Ascending aorta (tissue), 2 donors: ENCODE data around the gene DCC. TPM values are rescaled to one million over a fixed set of nuclear protein-coding genes. Genes with fewer than 3 reads are reported as not detected.

Experiments
- DNase-seq, 2 donors: peaks; one replicate each; pipeline ENCODE4 v3.0.0-alpha.2; 2019; ENCODE audit warnings: low spot score in 2 of 2
- H3K27ac ChIP-seq, 2 donors: fragments of 200-600 bp; sonication (generic); one replicate each; pipeline ENCODE4 v1.5.1; 2016 to 2017; ENCODE audit warnings: mild to moderate bottlenecking in 1 of 2
- H3K27me3 ChIP-seq: fragments of 200-600 bp; sonication (generic); one replicate; pipeline ENCODE4 v1.5.1; 2017
- H3K36me3 ChIP-seq, 2 donors: fragments of 200-600 bp; sonication (generic); one replicate each; pipeline ENCODE4 v1.5.1; 2016
- H3K4me1 ChIP-seq, 2 donors: fragments of 200-600 bp; sonication (generic); one replicate each; pipeline ENCODE4 v1.5.1; 2016 to 2017; ENCODE audit warnings: mild to moderate bottlenecking in 1 of 2
- H3K4me3 ChIP-seq, 2 donors: fragments of 200-600 bp; sonication (generic); one replicate each; pipeline ENCODE4 v1.5.1; 2016 to 2017; ENCODE audit warnings: mild to moderate bottlenecking in 1 of 2
- H3K9me3 ChIP-seq, 2 donors: fragments of 200-600 bp; sonication (generic); one replicate each; pipeline ENCODE4 v1.5.1; 2016
- intact Hi-C: fragments of 100-400 bp; cut with DNase I; formaldehyde crosslinking; loops from one replicate; pipeline ENCODE4 v1.15.1; 2023
- total RNA-seq: library from RNA; depleted of rRNA; stranded (reverse); fragments of >200 nt; gene quantifications from one replicate; pipeline ENCODE4 v1.1.0, GENCODE V29; 2016
- TF ChIP-seq, protein P1 (sequence below), 3 experiments: fragments of 200-600 bp in 2 of 3; fragments of 450-650 bp in 1 of 3; sonication (generic) in 2 of 3; IDR thresholded peaks; one replicate each; pipeline ENCODE4 v1.5.1; 2016 to 2019; ENCODE audit warnings: antibody characterized with exemption in 3 of 3, mild to moderate bottlenecking in 1 of 3, moderate library complexity in 1 of 3

DCC gene
- total RNA-seq, 1 donor from 2014 or later, result not detected

DNA sequence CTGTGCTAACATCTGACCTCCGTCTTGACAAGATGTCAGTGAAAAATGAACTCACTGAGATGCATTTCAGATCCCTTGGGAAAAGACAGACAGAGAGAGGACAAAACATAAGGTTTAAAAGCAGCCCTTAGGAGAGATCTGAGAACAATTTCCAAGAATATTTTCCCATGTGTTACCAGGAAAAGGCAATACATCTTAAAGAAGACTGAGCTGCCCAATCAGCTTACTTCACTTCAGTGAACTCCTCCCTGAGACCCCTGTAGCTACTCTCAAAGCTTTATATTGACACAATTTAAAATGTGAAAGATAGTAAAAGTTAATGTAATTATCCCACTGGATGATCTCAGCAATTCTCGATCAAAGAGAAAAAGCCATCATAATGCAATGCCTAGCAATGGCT, 505.0 kb downstream of the DCC start:
- no peak for DNase-seq
- no peaks in the 10 kb centered on the region for H3K27me3 ChIP-seq
- no peaks in the 10 kb centered on the region for H3K4me1 ChIP-seq
- H3K9me3 ChIP-seq, result no peaks in the 10 kb centered on the region
- TF ChIP-seq, protein P1, sequence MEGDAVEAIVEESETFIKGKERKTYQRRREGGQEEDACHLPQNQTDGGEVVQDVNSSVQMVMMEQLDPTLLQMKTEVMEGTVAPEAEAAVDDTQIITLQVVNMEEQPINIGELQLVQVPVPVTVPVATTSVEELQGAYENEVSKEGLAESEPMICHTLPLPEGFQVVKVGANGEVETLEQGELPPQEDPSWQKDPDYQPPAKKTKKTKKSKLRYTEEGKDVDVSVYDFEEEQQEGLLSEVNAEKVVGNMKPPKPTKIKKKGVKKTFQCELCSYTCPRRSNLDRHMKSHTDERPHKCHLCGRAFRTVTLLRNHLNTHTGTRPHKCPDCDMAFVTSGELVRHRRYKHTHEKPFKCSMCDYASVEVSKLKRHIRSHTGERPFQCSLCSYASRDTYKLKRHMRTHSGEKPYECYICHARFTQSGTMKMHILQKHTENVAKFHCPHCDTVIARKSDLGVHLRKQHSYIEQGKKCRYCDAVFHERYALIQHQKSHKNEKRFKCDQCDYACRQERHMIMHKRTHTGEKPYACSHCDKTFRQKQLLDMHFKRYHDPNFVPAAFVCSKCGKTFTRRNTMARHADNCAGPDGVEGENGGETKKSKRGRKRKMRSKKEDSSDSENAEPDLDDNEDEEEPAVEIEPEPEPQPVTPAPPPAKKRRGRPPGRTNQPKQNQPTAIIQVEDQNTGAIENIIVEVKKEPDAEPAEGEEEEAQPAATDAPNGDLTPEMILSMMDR (IDR thresholded peaks at IDR 0.05), result no peak
- no peak overlapping the region for H3K27ac ChIP-seq
- no peak overlapping the region for H3K4me3 ChIP-seq
- no peaks in the 10 kb centered on the region for H3K36me3 ChIP-seq
- intact Hi-C loops, result no loop called here

DNA sequence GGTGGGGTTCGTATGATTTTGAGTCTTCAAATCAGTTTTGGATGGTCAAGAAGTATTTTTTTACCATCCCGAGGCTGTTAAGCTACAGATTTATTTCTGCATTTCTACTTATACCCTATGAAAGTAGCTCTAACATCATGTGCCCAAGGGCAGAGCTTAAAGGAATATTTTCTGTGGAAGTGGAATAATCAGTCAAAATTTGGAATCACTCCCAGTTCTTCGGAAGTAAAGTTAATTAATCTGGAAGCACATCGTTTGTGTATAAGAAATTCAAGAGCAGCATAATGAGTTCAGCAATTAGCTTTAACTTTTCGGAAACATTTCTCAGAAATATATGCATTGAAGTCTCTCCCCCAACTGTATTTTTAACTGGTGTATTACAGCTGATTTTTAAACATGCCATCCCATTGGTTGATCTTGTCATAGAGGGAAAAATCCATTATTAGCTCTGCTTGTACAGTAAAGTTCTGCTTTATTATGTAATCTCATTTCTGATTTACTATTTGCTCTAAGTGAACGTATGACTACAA, 510.1 kb downstream of the DCC start:
- Histone ChIP-seq H3K4me3 (no peak overlapping the region), H3K36me3 (no peaks in the 10 kb centered on the region), H3K27ac (no peak overlapping the region), H3K4me1 (no peaks in the 10 kb centered on the region), H3K27me3 (no peaks in the 10 kb centered on the region), H3K9me3 (no peaks in the 10 kb centered on the region)
- intact Hi-C loops, result no loop called here
- TF ChIP-seq, protein P1 (IDR thresholded peaks at IDR 0.05), result no peak
- DNase-seq, result no peak

DNA sequence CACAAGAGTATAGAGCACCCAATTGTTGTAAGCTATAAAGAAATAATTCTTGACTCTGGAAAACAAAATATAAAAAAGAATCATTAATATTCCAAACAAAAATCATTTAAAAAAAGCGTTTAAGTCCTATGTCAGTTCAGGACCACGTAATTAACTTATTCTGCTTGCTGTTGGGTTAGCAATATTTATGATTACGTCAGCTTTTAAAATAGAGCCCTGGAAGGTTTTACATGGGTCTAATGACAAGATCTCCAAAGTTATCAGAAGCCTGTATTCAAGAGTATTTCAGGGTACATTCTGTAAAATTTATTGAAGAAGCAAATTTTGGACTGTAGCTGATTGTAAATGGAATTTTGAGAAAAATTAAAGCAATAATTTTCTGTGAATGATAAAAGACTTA, 521.6 kb downstream of the DCC start:
- Histone ChIP-seq H3K9me3 (no peaks in the 10 kb centered on the region), H3K4me1 (no peaks in the 10 kb centered on the region), H3K36me3 (no peaks in the 10 kb centered on the region), H3K27me3 (no peaks in the 10 kb centered on the region), H3K27ac (no peak overlapping the region), H3K4me3 (no peak overlapping the region)
- intact Hi-C loops, result no loop called here
- TF ChIP-seq, protein P1 (IDR thresholded peaks at IDR 0.05), result no peak
- DNase-seq, result no peak

DNA sequence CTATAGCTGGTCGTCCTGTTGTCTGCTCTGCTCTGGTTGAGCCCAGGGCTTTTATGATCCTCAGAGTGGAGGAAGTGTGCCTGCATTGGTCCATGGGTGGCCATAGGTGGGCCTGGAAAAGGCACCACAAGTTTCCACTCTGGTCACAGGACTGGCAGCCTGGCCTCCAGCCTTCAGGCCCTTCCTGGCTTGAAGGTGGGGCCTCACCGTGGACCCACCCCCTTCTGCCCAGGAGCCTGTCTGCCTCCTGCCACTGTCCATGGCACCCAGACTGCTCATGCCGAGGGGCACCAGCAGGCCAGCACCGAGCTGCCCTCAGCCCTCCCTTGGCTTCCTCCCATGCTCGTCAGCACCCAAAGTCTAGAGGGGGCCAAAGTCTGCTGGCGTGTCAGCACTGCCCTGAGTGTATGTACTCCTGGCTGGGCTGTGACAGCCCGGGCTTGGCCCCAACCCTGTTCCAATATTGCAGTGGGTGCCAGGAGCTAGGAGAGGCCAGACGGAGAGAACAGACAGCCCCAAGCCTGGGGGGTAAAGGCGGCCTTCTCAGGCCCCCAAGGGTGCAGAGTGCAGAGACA, 529.4 kb downstream of the DCC start:
- H3K4me1 ChIP-seq, result no peaks in the 10 kb centered on the region
- TF ChIP-seq, protein P1 (IDR thresholded peaks at IDR 0.05), result no peak
- H3K4me3 ChIP-seq, result no peak overlapping the region
- H3K27me3 ChIP-seq, result no peaks in the 10 kb centered on the region
- H3K36me3 ChIP-seq, result no peaks in the 10 kb centered on the region
- H3K9me3 ChIP-seq, result no peaks in the 10 kb centered on the region
- DNase-seq, result no peak
- intact Hi-C loops, result no loop called here
- no peak overlapping the region for H3K27ac ChIP-seq

DNA sequence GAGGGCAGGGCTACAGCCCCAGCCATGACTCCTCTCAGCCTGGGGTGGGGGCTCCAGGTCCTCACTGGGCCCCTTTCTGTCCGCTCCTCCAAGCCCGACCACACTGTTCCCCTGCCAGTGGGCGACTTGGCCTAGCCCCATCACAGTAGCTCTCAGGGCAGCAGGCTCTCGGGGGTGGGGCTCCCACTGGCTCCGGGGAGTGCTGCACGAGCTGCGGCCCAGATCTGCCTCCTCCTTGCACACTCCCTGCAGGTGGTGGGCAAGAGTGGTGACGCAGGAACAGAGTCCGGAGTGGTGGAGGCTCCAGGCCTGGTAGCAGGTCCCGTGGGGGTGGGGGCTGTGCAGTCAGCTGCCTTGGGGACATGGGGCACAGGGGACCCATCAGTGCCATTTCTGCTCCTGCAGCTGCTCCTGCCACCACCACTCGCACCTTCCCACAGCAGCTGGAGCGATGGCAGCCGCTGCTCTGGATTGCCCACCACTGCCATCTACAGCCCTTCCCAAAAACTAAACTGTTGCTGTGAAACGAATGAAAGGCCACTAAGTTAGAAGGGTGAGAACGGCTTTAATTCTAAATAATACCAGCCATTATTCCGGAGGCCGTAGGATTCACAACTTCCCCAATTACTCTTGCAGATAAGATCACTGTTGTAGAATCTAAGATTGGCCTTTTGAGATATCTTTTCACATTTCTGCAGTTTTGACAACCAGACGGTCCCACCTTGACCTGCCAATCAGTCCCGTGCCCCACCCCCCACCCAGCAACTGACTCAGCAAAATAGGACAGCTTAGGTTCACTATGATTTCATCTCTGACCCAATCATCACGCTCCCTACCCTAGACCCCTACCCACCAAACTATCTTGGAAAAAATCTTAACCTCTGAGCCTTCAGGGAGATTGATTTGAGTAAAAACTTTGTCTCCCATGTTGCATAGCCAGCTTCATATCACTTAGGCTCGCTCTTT, 530.2 kb downstream of the DCC start:
- no peak overlapping the region for H3K4me3 ChIP-seq
- DNase-seq, result no peak
- no peaks in the 10 kb centered on the region for H3K36me3 ChIP-seq
- TF ChIP-seq, protein P1 (IDR thresholded peaks at IDR 0.05), result no peak
- H3K27me3 ChIP-seq, result no peaks in the 10 kb centered on the region
- intact Hi-C loops, result no loop called here
- H3K9me3 ChIP-seq, result no peaks in the 10 kb centered on the region
- no peak overlapping the region for H3K27ac ChIP-seq
- no peaks in the 10 kb centered on the region for H3K4me1 ChIP-seq
